CD8-positive, alpha-beta memory T cell (primary cell): Measurements from ENCODE around the gene TADA2B. TPM values are rescaled to one million over a fixed set of nuclear protein-coding genes. Genes with fewer than 3 reads are reported as not detected.

Experiments used
- CTCF ChIA-PET: fragments of 350-600 bp; sonication (Branson Sonifier 250); formaldehyde crosslinking; loops from one replicate; lab custom pipeline; 2021; ENCODE audit warnings: antibody characterized with exemption; lab: Charles Lee
- POLR2A ChIA-PET: fragments of 350-600 bp; sonication (Branson Sonifier 250); formaldehyde crosslinking; loops from one replicate; lab custom pipeline; 2021; ENCODE audit warnings: antibody characterized with exemption; lab: Charles Lee
- DNase-seq, 5 donors: peaks; one replicate each; pipeline versions ENCODE4 v3.0.0 to v3.0.0-alpha.2; 2020 to 2022; ENCODE audit warnings: mixed read lengths in 1 of 5
- H3K27ac ChIP-seq: one replicate; pipeline ENCODE4 v1.7.0; 2013; ENCODE audit warnings: low read depth, mild to moderate bottlenecking, low read length, moderate library complexity
- H3K27me3 ChIP-seq: 2 replicates; pipeline ENCODE4 v1.7.0; 2013; ENCODE audit warnings: low read length, mild to moderate bottlenecking; ENCODE audit not compliant: insufficient read depth, poor library complexity, severe bottlenecking
- H3K36me3 ChIP-seq: 2 replicates; pipeline ENCODE4 v1.7.0; 2013; ENCODE audit warnings: mild to moderate bottlenecking, low read length, moderate library complexity; ENCODE audit not compliant: insufficient read depth
- H3K4me1 ChIP-seq: 2 replicates; pipeline ENCODE4 v1.7.0; 2013; ENCODE audit warnings: mild to moderate bottlenecking, low read length, moderate library complexity; ENCODE audit not compliant: insufficient read depth
- H3K4me3 ChIP-seq: 2 replicates; pipeline ENCODE4 v1.7.0; 2013; ENCODE audit warnings: mild to moderate bottlenecking, low read length
- H3K9me3 ChIP-seq: 2 replicates; pipeline ENCODE4 v1.7.0; 2013; ENCODE audit warnings: mild to moderate bottlenecking, low read length
- H3K27ac Mint-ChIP-seq, 8 donors: one replicate each; pipeline ENCODE4 v1.8.0; 2020 to 2021; ENCODE audit warnings: mixed read lengths in 8 of 8, mild to moderate bottlenecking in 6 of 8, inconsistent platforms in 3 of 8, moderate library complexity in 3 of 8
- H3K27me3 Mint-ChIP-seq, 2 donors: one replicate each; pipeline ENCODE4 v1.8.0; 2020 to 2021; ENCODE audit warnings: mixed read lengths in 2 of 2, mild to moderate bottlenecking in 1 of 2, moderate library complexity in 1 of 2
- H3K36me3 Mint-ChIP-seq, 3 donors: one replicate each; pipeline ENCODE4 v1.8.0; 2020 to 2021; ENCODE audit warnings: mixed read lengths in 3 of 3, inconsistent platforms in 1 of 3, mild to moderate bottlenecking in 1 of 3
- H3K4me1 Mint-ChIP-seq, 3 donors: one replicate each; pipeline ENCODE4 v1.8.0; 2020 to 2021; ENCODE audit warnings: mixed read lengths in 3 of 3, inconsistent platforms in 1 of 3, mild to moderate bottlenecking in 1 of 3
- H3K4me3 Mint-ChIP-seq, 7 donors: one replicate each; pipeline ENCODE4 v1.8.0; 2020 to 2021; ENCODE audit warnings: mixed read lengths in 7 of 7, mild to moderate bottlenecking in 6 of 7, moderate library complexity in 4 of 7, inconsistent platforms in 2 of 7
- H3K9me3 Mint-ChIP-seq, 5 donors: one replicate each; pipeline ENCODE4 v1.8.0; 2020 to 2022; ENCODE audit warnings: mixed read lengths in 5 of 5, mild to moderate bottlenecking in 3 of 5, moderate library complexity in 2 of 5, inconsistent platforms in 1 of 5
- polyA plus RNA-seq: library from polyadenylated mRNA; unstranded; fragments of 300-500 nt; fragmentation: Illumina TruSeq; gene quantifications from one replicate; pipeline ENCODE4 v1.2.3, GENCODE V29; 2021
- total RNA-seq, 2 experiments: library from RNA; stranded (reverse); gene quantifications; one replicate each; pipeline ENCODE4 v1.2.3, GENCODE V29; 2021

Gene TADA2B
- total and polyA plus RNA-seq, 3 experiments from 2014 or later = 6.0 to 16.0 (median 15.8) TPM

- peak overlapping the region in 5 of 8 donors; percentile 32 to 68 (median 38) for H3K27ac Mint-ChIP-seq
- H3K36me3 Mint-ChIP-seq = peaks cover 0 to 75% (median 7%) of the 10 kb centered on the region in 3 donors
These were observed 20.2 kb downstream of the TADA2B start for GRCh38 chr4:7063362-7063761.

DNA sequence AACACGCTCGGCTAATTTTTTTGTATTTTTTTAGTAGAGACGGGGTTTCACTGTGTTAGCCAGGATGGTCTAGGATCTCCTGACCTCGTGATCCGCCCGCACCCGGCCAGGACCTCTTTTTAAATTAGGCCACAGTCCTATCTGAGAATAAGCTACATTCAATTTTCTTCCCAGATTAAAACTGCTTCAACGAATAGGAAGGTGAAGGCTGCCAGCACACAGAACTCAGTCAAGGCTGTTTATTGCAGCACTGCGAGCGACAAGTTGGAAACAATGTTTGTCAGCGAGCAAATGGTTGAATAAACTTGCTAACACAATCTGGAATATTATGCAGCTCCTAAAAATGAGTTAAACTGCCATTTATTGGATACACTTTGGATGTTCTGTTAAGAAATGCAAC is 22.8 kb downstream of the TADA2B start:
- Mint-ChIP-seq H3K4me3 (peak overlapping the region; percentile 91 to 96 (median 94)), H3K27ac (peak overlapping the region in 3 of 8 donors; percentile 50 to 85 (median 72)), H3K4me1 (peaks cover 39 to 63% (median 57%) of the 10 kb centered on the region in 3 donors), H3K27me3 (peaks cover 0 to 5% of the 10 kb centered on the region in 2 donors), H3K36me3 (peaks cover 0 to 48% (median 7%) of the 10 kb centered on the region in 3 donors), H3K9me3 (no peaks in the 10 kb centered on the region)
- H3K27ac ChIP-seq = no peak overlapping the region
- peak overlapping the region; percentile 70 for H3K4me3 ChIP-seq
- no peaks in the 10 kb centered on the region for H3K27me3 ChIP-seq
- H3K9me3 ChIP-seq = no peaks in the 10 kb centered on the region
- ChIA-PET POLR2A (interaction anchor here (1.7 to 4.6 kb wide), 3 partner anchors 11 to 349 kb away, joined by 6 to 82 read pairs (median 10); partner anchors contain the start of gene TADA2B), CTCF (interaction anchor here (1.1 to 9.0 kb wide), 5 partner anchors 10 to 348 kb away, joined by 3 to 131 read pairs (median 30); partner anchors contain the start of genes BLOC1S4 and TADA2B)
- no peak for DNase-seq
- peaks cover 34% of the 10 kb centered on the region for H3K4me1 ChIP-seq
- H3K36me3 ChIP-seq = peaks cover 31% of the 10 kb centered on the region

More at GRCh38 chr4:7063362-7063761, 20.2 kb downstream of the TADA2B start:
- Histone ChIP-seq H3K36me3 (peaks cover 48% of the 10 kb centered on the region), H3K9me3 (no peaks in the 10 kb centered on the region), H3K4me1 (peaks cover 24% of the 10 kb centered on the region), H3K27ac (no peak overlapping the region), H3K27me3 (no peaks in the 10 kb centered on the region), H3K4me3 (no peak overlapping the region)
- Mint-ChIP-seq H3K27me3 (peaks cover 0 to 4% of the 10 kb centered on the region in 2 donors), H3K9me3 (no peaks in the 10 kb centered on the region), H3K4me3 (peak overlapping the region in 1 of 7 donors; percentile 36), H3K4me1 (peaks cover 28 to 52% (median 45%) of the 10 kb centered on the region in 3 donors)
- no peak for DNase-seq
- CTCF ChIA-PET = interaction anchor here (1.0 to 3.3 kb wide), 4 partner anchors 13 to 38 kb away, joined by 3 to 9 read pairs (median 6); partner anchors contain the start of gene TADA2B
- POLR2A ChIA-PET = interaction anchor here (1.6 kb wide), 1 partner anchor 20 kb away, joined by 5 read pairs; the partner anchor contains the start of gene TADA2B

DNA sequence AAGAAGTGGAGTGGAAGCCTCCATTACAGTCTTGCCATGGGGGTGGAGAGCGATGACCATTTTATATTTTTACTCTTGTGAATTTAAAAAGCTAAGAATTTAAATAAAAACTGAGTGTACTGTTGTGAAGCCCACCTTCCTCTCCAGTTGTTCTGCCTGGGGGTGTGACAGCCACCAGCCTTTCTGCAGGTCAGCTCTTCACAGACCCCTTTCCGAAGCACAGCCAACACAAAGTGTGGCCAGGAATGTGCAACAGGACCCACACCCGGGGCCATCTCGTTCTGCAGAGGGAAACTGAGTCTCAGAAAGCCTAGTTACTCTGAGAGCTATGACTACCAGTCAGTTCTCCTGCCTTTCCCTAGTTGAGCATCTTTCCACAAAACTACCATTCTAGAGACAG is 23.3 kb downstream of the TADA2B start:
- CTCF ChIA-PET = interaction anchor here (2.2 to 9.0 kb wide), 5 partner anchors 11 to 349 kb away, joined by 7 to 131 read pairs (median 30); partner anchors contain the start of genes BLOC1S4 and TADA2B
- peak overlapping the region; percentile 70 for H3K4me3 ChIP-seq

DNA sequence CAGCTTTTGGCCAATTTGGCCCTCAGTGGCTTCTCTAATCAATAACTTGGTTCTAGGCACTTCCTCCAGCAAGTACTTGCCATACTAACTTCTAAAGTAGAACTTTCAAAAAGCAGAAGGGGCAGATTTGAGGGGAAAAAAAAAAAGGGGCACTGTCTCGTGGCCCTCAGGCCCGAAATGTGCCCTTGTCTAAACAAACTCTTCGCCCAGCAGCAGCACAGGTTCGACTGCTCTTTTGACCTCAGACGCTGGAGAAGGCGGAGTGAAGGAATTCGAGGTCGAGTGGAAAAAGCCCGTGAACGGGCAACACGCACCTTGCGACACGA is 23.9 kb downstream of the TADA2B start:
- Histone ChIP-seq H3K4me3 (peak overlapping the region; percentile 70), H3K9me3 (no peaks in the 10 kb centered on the region), H3K27ac (peak overlapping the region; percentile 87), H3K4me1 (peaks cover 34% of the 10 kb centered on the region), H3K36me3 (peaks cover 20% of the 10 kb centered on the region), H3K27me3 (no peaks in the 10 kb centered on the region)
- peak overlapping the region; percentile 91 to 96 (median 94) for H3K4me3 Mint-ChIP-seq
- ChIA-PET CTCF (interaction anchor here (0.9 to 9.0 kb wide), 10 partner anchors 8 to 392 kb away, joined by 3 to 131 read pairs (median 8); partner anchors contain the start of genes BLOC1S4 and TADA2B), POLR2A (interaction anchor here (0.7 to 4.6 kb wide), 12 partner anchors 8 to 427 kb away, joined by 3 to 82 read pairs (median 6); partner anchors contain the start of genes MRFAP1, MRFAP1L1 and TADA2B)
- H3K27ac Mint-ChIP-seq = peak overlapping the region; percentile 72 to 95 (median 89)
- peaks cover 39 to 63% (median 57%) of the 10 kb centered on the region in 3 donors for H3K4me1 Mint-ChIP-seq
- H3K36me3 Mint-ChIP-seq = peaks cover 0 to 38% (median 4%) of the 10 kb centered on the region in 3 donors
- no peak for DNase-seq
- H3K27me3 Mint-ChIP-seq = peaks cover 0 to 7% of the 10 kb centered on the region in 2 donors
- H3K9me3 Mint-ChIP-seq = no peaks in the 10 kb centered on the region

More for the DNA sequence above, 23.3 kb downstream of the TADA2B start:
- no peak for DNase-seq
- peak overlapping the region; percentile 91 to 96 (median 94) for H3K4me3 Mint-ChIP-seq
- Histone ChIP-seq H3K27me3 (no peaks in the 10 kb centered on the region), H3K36me3 (peaks cover 26% of the 10 kb centered on the region), H3K27ac (peak overlapping the region; percentile 87), H3K9me3 (no peaks in the 10 kb centered on the region), H3K4me1 (peaks cover 34% of the 10 kb centered on the region)
- H3K27ac Mint-ChIP-seq = peak overlapping the region in 7 of 8 donors; percentile 72 to 95 (median 89)
- H3K36me3 Mint-ChIP-seq = peaks cover 0 to 43% (median 4%) of the 10 kb centered on the region in 3 donors
- no peaks in the 10 kb centered on the region for H3K9me3 Mint-ChIP-seq
- peaks cover 39 to 63% (median 57%) of the 10 kb centered on the region in 3 donors for H3K4me1 Mint-ChIP-seq
- peaks cover 0 to 7% of the 10 kb centered on the region in 2 donors for H3K27me3 Mint-ChIP-seq
- POLR2A ChIA-PET = interaction anchor here (1.1 to 4.6 kb wide), 5 partner anchors 8 to 349 kb away, joined by 3 to 82 read pairs (median 10); partner anchors contain the start of gene TADA2B

DNA sequence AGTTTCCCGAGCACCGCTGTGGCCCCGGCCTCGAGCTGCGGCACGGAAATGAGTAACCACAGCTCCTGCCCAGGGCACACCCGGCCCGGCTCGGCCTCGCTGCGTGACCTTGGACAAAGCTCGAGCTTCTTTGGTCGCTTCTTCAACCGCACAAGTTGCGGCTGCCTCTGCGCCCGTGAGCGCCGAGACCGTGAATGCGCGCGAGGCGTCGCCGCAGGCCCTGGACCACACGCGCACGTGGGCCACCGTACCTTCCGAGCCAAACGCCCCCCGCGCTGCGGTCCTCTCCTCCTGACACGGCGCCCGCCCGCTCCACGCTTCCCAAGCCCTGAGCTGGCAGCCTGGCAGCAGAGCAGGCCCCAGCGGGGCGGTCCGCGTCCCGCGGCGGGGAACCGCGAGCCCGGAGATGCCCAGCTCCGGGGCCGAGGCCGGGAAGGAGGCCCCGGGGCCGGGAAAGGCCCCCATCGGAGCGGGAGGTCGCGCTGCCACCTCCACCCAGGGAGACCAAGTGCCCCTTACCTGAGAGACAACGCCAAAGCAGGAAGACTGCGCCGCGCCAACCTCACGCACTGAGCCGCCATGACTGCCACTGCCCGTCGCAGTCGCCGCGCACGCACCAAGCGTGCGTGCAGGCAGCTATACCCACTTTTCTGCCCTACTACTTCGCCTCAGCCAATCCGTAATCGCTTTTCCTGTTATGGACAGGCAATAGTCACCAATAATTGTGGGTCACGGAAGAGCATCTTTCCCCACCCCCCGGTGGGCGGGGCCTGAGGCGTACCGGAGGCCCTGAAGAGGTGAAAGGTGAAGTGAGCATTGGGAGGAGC is 24.5 kb downstream of the TADA2B start, which contains the start of gene GRPEL1:
TSS of gene GRPEL1 (minus strand) at position 613 of the 827 bp plus-strand sequence. CDS start at position 581, 32 bp downstream.
- Histone ChIP-seq H3K4me3 (peak within 1 kb of the TSS; percentile 82), H3K36me3 (peaks cover 18% of the 10 kb centered on the region), H3K9me3 (no peaks in the 10 kb centered on the region), H3K27ac (peak within 1 kb of the TSS; percentile 87), H3K4me1 (peaks cover 34% of the 10 kb centered on the region), H3K27me3 (no peaks in the 10 kb centered on the region)
- Mint-ChIP-seq H3K4me1 (peaks cover 39 to 63% (median 57%) of the 10 kb centered on the region in 3 donors), H3K4me3 (peak within 1 kb of the TSS; percentile 91 to 96 (median 94)), H3K27me3 (peaks cover 0 to 7% of the 10 kb centered on the region in 2 donors), H3K36me3 (peaks cover 0 to 34% (median 4%) of the 10 kb centered on the region in 3 donors), H3K9me3 (no peaks in the 10 kb centered on the region), H3K27ac (peak within 1 kb of the TSS; percentile 75 to 99 (median 94))
- POLR2A ChIA-PET = interaction anchor here (0.5 to 4.6 kb wide), 23 partner anchors 9 to 872 kb away, joined by 3 to 82 read pairs (median 5); partner anchors contain the start of genes AFAP1, BLOC1S4, MRFAP1 and MRFAP1L1
- peak; percentile 100 for DNase-seq
- CTCF ChIA-PET = interaction anchor here (0.8 to 9.0 kb wide), 17 partner anchors 9 to 427 kb away, joined by 3 to 131 read pairs (median 4); partner anchors contain the start of genes BLOC1S4, MRFAP1 and TADA2B

DNA sequence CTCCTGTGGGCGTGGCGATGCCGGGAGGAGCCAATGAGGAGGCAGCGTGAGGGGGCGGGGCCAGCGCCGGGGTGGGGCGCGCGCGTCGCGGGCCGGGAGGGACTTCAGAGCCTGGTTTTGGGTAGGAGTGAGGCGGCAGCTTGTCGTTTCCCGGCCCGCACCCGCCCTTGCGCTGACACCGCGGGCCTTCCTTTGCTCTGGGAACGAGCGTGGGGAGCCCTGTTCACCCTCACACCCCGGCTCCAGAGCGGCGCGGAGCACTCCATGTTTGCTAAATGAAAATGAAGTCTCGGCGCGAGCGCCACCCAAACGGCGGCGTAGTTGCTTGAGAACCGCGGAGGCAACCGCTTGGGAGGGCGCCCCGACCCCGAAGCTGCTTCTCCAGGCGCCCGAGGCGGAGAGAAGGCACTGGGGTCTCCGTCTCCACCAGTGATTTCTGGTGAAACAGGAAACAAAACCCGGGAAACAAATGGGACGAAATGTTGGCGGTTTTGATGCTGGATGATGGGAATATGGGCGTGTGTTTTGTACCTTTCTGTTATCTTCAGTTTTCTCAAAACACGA is 25.2 kb downstream of the TADA2B start:
- Mint-ChIP-seq H3K27ac (peak overlapping the region; percentile 75 to 99 (median 94)), H3K9me3 (no peaks in the 10 kb centered on the region), H3K36me3 (peaks cover 0 to 27% (median 3%) of the 10 kb centered on the region in 3 donors), H3K27me3 (peaks cover 0 to 7% of the 10 kb centered on the region in 2 donors), H3K4me3 (peak overlapping the region; percentile 91 to 96 (median 94)), H3K4me1 (peaks cover 39 to 61% (median 57%) of the 10 kb centered on the region in 3 donors)
- Histone ChIP-seq H3K27ac (peak overlapping the region; percentile 79), H3K4me1 (peaks cover 34% of the 10 kb centered on the region), H3K27me3 (no peaks in the 10 kb centered on the region), H3K9me3 (no peaks in the 10 kb centered on the region), H3K4me3 (peak overlapping the region; percentile 82), H3K36me3 (peaks cover 11% of the 10 kb centered on the region)
- DNase-seq = no peak
- POLR2A ChIA-PET = interaction anchor here (0.5 to 4.6 kb wide), 19 partner anchors 11 to 871 kb away, joined by 3 to 82 read pairs (median 5); partner anchors contain the start of genes AFAP1, BLOC1S4, MRFAP1 and MRFAP1L1
- CTCF ChIA-PET = interaction anchor here (0.8 to 9.0 kb wide), 15 partner anchors 10 to 428 kb away, joined by 3 to 131 read pairs (median 7); partner anchors contain the start of genes BLOC1S4, MRFAP1 and TADA2B
